ENCODE results near the gene PSMD1. TPM values are rescaled to one million over a fixed set of nuclear protein-coding genes. Genes with fewer than 3 reads are reported as not detected.

PSMD1 gene
- total RNA-seq, 1 donor from 2014 or later: 132 TPM

DNA sequence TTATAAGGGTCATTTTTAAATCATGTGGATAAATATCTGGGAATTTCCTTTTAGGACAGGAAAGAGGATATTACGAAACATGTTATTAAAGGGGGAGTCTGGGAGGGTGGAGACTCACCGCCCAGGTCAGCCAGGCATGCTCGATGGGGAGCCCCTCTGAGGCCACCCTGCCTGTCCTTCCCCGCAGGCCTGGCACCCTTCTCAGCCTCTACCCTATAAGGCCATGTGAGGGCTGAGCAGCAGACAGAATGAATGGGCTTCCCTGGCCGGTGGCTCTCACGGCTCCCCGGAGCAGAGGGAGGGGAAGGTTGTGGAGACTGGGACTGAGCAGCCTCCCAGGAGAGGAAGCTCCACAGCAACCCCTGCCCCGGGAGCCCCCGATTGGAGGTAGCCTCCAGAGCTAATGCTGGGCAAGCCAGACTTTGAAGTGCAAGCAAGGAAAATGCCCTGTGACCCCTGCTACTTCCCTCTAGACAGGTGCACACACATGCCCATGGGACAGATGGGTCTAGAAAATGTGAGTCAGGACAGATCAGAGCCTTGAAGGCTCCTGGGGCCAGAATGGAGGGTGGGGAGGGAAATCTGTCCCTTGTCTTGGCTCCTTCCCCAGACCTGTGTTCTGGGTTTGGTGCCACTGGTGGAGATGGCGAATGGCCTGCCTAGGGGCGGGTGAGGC, 128.5 kb downstream of the PSMD1 start:
- H3K4me1 Mint-ChIP-seq: peaks cover 19% of the 10 kb centered on the region
- no peaks in the 10 kb centered on the region for H3K9me3 ChIP-seq (ENCODE audit: low read depth)
- H3K36me3 Mint-ChIP-seq: no peaks in the 10 kb centered on the region
- no peak overlapping the region for H3K4me3 Mint-ChIP-seq
- no peak for TF ChIP-seq EZH2 (IDR thresholded peaks at IDR 0.05)
- TF ChIP-seq, protein P1, sequence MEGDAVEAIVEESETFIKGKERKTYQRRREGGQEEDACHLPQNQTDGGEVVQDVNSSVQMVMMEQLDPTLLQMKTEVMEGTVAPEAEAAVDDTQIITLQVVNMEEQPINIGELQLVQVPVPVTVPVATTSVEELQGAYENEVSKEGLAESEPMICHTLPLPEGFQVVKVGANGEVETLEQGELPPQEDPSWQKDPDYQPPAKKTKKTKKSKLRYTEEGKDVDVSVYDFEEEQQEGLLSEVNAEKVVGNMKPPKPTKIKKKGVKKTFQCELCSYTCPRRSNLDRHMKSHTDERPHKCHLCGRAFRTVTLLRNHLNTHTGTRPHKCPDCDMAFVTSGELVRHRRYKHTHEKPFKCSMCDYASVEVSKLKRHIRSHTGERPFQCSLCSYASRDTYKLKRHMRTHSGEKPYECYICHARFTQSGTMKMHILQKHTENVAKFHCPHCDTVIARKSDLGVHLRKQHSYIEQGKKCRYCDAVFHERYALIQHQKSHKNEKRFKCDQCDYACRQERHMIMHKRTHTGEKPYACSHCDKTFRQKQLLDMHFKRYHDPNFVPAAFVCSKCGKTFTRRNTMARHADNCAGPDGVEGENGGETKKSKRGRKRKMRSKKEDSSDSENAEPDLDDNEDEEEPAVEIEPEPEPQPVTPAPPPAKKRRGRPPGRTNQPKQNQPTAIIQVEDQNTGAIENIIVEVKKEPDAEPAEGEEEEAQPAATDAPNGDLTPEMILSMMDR (IDR thresholded peaks at IDR 0.05): no peak
- no peak for TF ChIP-seq EZH2phosphoT487 (IDR thresholded peaks at IDR 0.05)
- no peaks in the 10 kb centered on the region for H4K20me1 ChIP-seq (ENCODE audit: low read depth)
- peaks cover 2% of the 10 kb centered on the region for H3K27me3 Mint-ChIP-seq (ENCODE audit: insufficient read depth, low read depth)
- no peaks in the 10 kb centered on the region for H3K36me3 ChIP-seq
- no peak overlapping the region for H3K9ac ChIP-seq
- no peak overlapping the region for H3K27ac Mint-ChIP-seq
- H3K4me2 ChIP-seq: no peak overlapping the region
- no peaks in the 10 kb centered on the region for H3K27me3 ChIP-seq
- no peaks in the 10 kb centered on the region for H3K9me3 Mint-ChIP-seq
- no peak overlapping the region for H2AFZ ChIP-seq (replicated peaks)
- no peak overlapping the region for H3K27ac ChIP-seq
- H3K79me2 ChIP-seq (ENCODE audit: low read depth): no peaks in the 10 kb centered on the region
- peaks cover 16% of the 10 kb centered on the region for H3F3A ChIP-seq (ENCODE audit: low read depth)
- no peak for DNase-seq (ENCODE audit: low spot score)
- H3K4me1 ChIP-seq: peaks cover 19% of the 10 kb centered on the region
- no peak overlapping the region for H3K4me3 ChIP-seq

DNA sequence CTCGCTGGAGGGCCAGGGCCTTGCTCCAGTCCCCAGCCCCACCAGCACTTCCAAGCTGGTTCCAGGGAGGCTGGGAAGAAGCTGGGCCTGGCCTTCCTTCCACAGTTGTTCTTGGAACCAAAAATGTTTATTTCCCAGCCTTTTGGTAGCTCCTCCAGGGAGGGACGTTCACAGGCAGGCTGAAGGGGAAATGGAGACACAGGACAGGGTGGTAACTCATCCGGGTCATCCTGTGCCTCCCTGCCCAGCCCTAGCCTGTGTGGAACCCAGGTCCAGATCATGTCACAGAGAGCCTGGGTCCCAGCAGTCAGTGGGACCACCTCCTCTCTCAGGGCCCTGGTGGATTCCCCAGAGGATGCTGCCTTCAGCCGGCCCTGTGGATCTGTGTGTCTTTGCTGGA, 129.2 kb downstream of the PSMD1 start:
- Histone ChIP-seq H2AFZ (replicated peaks) (no peak overlapping the region), H3K9ac (no peak overlapping the region), H3K27ac (no peak overlapping the region), H3F3A (ENCODE audit: low read depth) (peaks cover 16% of the 10 kb centered on the region), H3K27me3 (no peaks in the 10 kb centered on the region), H4K20me1 (ENCODE audit: low read depth) (no peaks in the 10 kb centered on the region), H3K4me2 (no peak overlapping the region), H3K4me3 (no peak overlapping the region), H3K36me3 (no peaks in the 10 kb centered on the region), H3K4me1 (peaks cover 19% of the 10 kb centered on the region), H3K79me2 (ENCODE audit: low read depth) (no peaks in the 10 kb centered on the region), H3K9me3 (ENCODE audit: low read depth) (no peaks in the 10 kb centered on the region)
- Mint-ChIP-seq H3K27ac (no peak overlapping the region), H3K36me3 (no peaks in the 10 kb centered on the region), H3K4me1 (peaks cover 16% of the 10 kb centered on the region), H3K4me3 (no peak overlapping the region), H3K27me3 (ENCODE audit: insufficient read depth, low read depth) (peaks cover 2% of the 10 kb centered on the region), H3K9me3 (no peaks in the 10 kb centered on the region)
- no peak for DNase-seq (ENCODE audit: low spot score)
- TF ChIP-seq EZH2 (IDR thresholded peaks at IDR 0.05) (no peak), EZH2phosphoT487 (IDR thresholded peaks at IDR 0.05) (no peak)
- TF ChIP-seq, protein P1 (IDR thresholded peaks at IDR 0.05): no peak

DNA sequence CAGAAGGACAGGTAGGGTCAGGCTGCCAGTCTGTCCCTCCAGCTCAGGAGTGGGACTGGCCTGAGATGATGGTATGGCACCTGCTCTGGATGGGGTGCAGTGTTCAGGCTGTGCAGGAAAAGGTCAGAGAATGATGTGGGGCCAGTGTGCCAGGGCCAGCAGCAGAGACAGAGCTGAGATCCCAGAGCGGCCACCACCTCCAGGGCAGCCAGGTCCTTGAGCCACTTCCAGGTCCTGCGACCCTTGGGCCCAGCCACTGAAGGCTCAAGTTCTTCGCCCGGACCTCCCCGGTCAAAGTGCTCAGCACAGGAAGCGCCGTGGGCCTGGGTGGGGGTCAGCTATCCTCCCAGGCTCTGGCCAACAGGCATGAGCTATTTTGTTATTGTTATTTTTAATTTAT, 129.7 kb downstream of the PSMD1 start:
- Histone ChIP-seq H3K4me2 (no peak overlapping the region), H3K36me3 (no peaks in the 10 kb centered on the region), H3K27me3 (no peaks in the 10 kb centered on the region), H3K4me3 (no peak overlapping the region), H3K4me1 (peaks cover 19% of the 10 kb centered on the region), H3F3A (ENCODE audit: low read depth) (peaks cover 19% of the 10 kb centered on the region), H3K79me2 (ENCODE audit: low read depth) (no peaks in the 10 kb centered on the region), H3K27ac (no peak overlapping the region), H3K9me3 (ENCODE audit: low read depth) (no peaks in the 10 kb centered on the region), H2AFZ (replicated peaks) (no peak overlapping the region), H3K9ac (no peak overlapping the region), H4K20me1 (ENCODE audit: low read depth) (no peaks in the 10 kb centered on the region)
- Mint-ChIP-seq H3K27ac (no peak overlapping the region), H3K27me3 (ENCODE audit: insufficient read depth, low read depth) (peaks cover 2% of the 10 kb centered on the region), H3K36me3 (no peaks in the 10 kb centered on the region), H3K4me1 (peaks cover 15% of the 10 kb centered on the region), H3K9me3 (no peaks in the 10 kb centered on the region), H3K4me3 (no peak overlapping the region)
- TF ChIP-seq, protein P1 (IDR thresholded peaks at IDR 0.05): no peak
- TF ChIP-seq EZH2phosphoT487 (IDR thresholded peaks at IDR 0.05) (no peak), EZH2 (IDR thresholded peaks at IDR 0.05) (no peak)
- DNase-seq (ENCODE audit: low spot score): no peak

All from neural progenitor cell (in vitro differentiated cells).